Measurements from ENCODE around the gene HOXC12.

The HOXC12 gene

GRCh38 chr12:54006559-54007220 lies 52.0 kb downstream of the HOXC12 start:
- DNase-seq, result no peak

GRCh38 chr12:54007538-54008259 lies 53.0 kb downstream of the HOXC12 start:
- Histone ChIP-seq H4K20me1 (ENCODE audit: insufficient read depth, low read length) (no peaks in the 10 kb centered on the region), H3K27ac (ENCODE audit: low read length) (no peak overlapping the region), H3F3A (ENCODE audit: insufficient read depth, low read length) (no peaks in the 10 kb centered on the region), H2AFZ (ENCODE audit: low read length) (no peak overlapping the region), H3K4me3 (ENCODE audit: low read length) (no peak overlapping the region), H3K27me3 (replicated peaks; ENCODE audit: insufficient read depth, low read length) (peaks cover 93% of the 10 kb centered on the region), H3K36me3 (replicated peaks; ENCODE audit: insufficient read depth, low read length) (no peaks in the 10 kb centered on the region), H3K4me1 (ENCODE audit: low read length) (0 out of 2 replicates have a peak, but pooled peaks cover 5% of the 10 kb centered on the region), H3K9me3 (replicated peaks; ENCODE audit: insufficient read depth, low read length) (no peaks in the 10 kb centered on the region), H3K79me2 (ENCODE audit: low read length) (no peaks in the 10 kb centered on the region), H3K4me2 (ENCODE audit: low read depth, low read length) (no peak overlapping the region), H3K9ac (ENCODE audit: low read length) (no peak overlapping the region), H3K9me2 (replicated peaks; ENCODE audit: insufficient read depth, low read length) (no peaks in the 10 kb centered on the region)
- DNase-seq, result no peak
- TF ChIP-seq EZH2 (optimal IDR thresholded peaks at IDR 0.05; ENCODE audit: low read depth, low read length) (no peak), EZH2phosphoT487 (IDR thresholded peaks at IDR 0.05; ENCODE audit: low read length) (no peak), CTCF (IDR thresholded peaks at IDR 0.05; ENCODE audit: low read length) (no peak)

More at GRCh38 chr12:54006559-54007220, 52.0 kb downstream of the HOXC12 start:
- no peaks in the 10 kb centered on the region for H3K9me3 ChIP-seq (replicated peaks; ENCODE audit: insufficient read depth, low read length)
- peak overlapping the region; percentile 30; the same call in 1 of the 2 replicates for H3K9ac ChIP-seq (ENCODE audit: low read length)
- TF ChIP-seq EZH2phosphoT487 (IDR thresholded peaks at IDR 0.05; ENCODE audit: low read length), result no peak
- TF ChIP-seq EZH2 (optimal IDR thresholded peaks at IDR 0.05; ENCODE audit: low read depth, low read length), result no peak
- no peak for TF ChIP-seq CTCF (IDR thresholded peaks at IDR 0.05; ENCODE audit: low read length)
- no peaks in the 10 kb centered on the region for H3F3A ChIP-seq (ENCODE audit: insufficient read depth, low read length)
- peak overlapping the region; percentile 35; the same call in 1 of the 2 replicates for H2AFZ ChIP-seq (ENCODE audit: low read length)
- no peaks in the 10 kb centered on the region for H3K36me3 ChIP-seq (replicated peaks; ENCODE audit: insufficient read depth, low read length)
- H3K27me3 ChIP-seq (replicated peaks; ENCODE audit: insufficient read depth, low read length), result peaks cover 93% of the 10 kb centered on the region
- H3K27ac ChIP-seq (ENCODE audit: low read length), result no peak overlapping the region
- peak overlapping the region; percentile 96 for H3K4me2 ChIP-seq (ENCODE audit: low read depth, low read length)
- no peaks in the 10 kb centered on the region for H4K20me1 ChIP-seq (ENCODE audit: insufficient read depth, low read length)
- 0 out of 2 replicates have a peak, but pooled peaks cover 5% of the 10 kb centered on the region for H3K4me1 ChIP-seq (ENCODE audit: low read length)
- H3K79me2 ChIP-seq (ENCODE audit: low read length), result no peaks in the 10 kb centered on the region
- no peaks in the 10 kb centered on the region for H3K9me2 ChIP-seq (replicated peaks; ENCODE audit: insufficient read depth, low read length)
- peak overlapping the region; percentile 61 for H3K4me3 ChIP-seq (ENCODE audit: low read length)

- no peak overlapping the region for H3K27ac ChIP-seq (ENCODE audit: low read length)
- H3K27me3 ChIP-seq (replicated peaks; ENCODE audit: insufficient read depth, low read length), result peaks cover 93% of the 10 kb centered on the region
- peak; percentile 30 for TF ChIP-seq EZH2 (optimal IDR thresholded peaks at IDR 0.05; ENCODE audit: low read depth, low read length)
- no peak for TF ChIP-seq CTCF (IDR thresholded peaks at IDR 0.05; ENCODE audit: low read length)
- DNase-seq, result no peak
- H3K36me3 ChIP-seq (replicated peaks; ENCODE audit: insufficient read depth, low read length), result no peaks in the 10 kb centered on the region
- no peaks in the 10 kb centered on the region for H4K20me1 ChIP-seq (ENCODE audit: insufficient read depth, low read length)
- no peak overlapping the region for H3K4me3 ChIP-seq (ENCODE audit: low read length)
- H3K9me2 ChIP-seq (replicated peaks; ENCODE audit: insufficient read depth, low read length), result no peaks in the 10 kb centered on the region
- no peaks in the 10 kb centered on the region for H3F3A ChIP-seq (ENCODE audit: insufficient read depth, low read length)
- H3K4me2 ChIP-seq (ENCODE audit: low read depth, low read length), result no peak overlapping the region
- H3K79me2 ChIP-seq (ENCODE audit: low read length), result no peaks in the 10 kb centered on the region
- H3K4me1 ChIP-seq (ENCODE audit: low read length), result 0 out of 2 replicates have a peak, but pooled peaks cover 5% of the 10 kb centered on the region
- no peak overlapping the region for H3K9ac ChIP-seq (ENCODE audit: low read length)
- H3K9me3 ChIP-seq (replicated peaks; ENCODE audit: insufficient read depth, low read length), result no peaks in the 10 kb centered on the region
- H2AFZ ChIP-seq (ENCODE audit: low read length), result no peak overlapping the region
These were observed 53.5 kb downstream of the HOXC12 start for GRCh38 chr12:54008260-54008552.

All from MM.1S (cell line).